ENCODE measurements around the gene PPFIA2. TPM values are rescaled to one million over a fixed set of nuclear protein-coding genes. Genes with fewer than 3 reads are reported as not detected.

The PPFIA2 gene
- total RNA-seq, 3 donors from 2014 or later, result 1.1 to 2.9 (median 2.6) TPM

DNA sequence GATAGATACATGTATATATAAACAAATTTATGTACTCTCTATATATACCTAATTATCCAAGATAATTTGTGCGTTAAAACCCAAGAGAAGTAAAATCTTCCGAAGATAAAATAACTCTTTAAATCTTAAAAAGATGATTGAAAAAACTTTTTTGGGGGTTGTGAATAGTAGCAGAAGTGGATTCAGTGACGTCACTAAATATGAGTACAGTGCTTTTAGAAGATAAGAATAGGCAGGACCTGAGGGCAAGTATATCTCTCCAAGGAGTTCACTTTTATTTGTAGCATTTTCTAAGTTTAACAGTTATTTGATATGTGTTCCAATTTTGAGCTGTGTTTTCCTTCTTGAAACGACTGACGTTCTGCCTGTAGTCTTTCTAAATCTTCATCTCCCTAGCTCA is 319.8 kb downstream of the PPFIA2 start:
- Histone ChIP-seq H3K36me3 (ENCODE audit: low read depth) (no peaks in the 10 kb centered on the region), H3K4me1 (ENCODE audit: low read depth) (no peaks in the 10 kb centered on the region), H3K4me3 (no peak overlapping the region), H3K9me3 (no peaks in the 10 kb centered on the region)
- ATAC-seq, result no peak
- TF ChIP-seq, protein P1, sequence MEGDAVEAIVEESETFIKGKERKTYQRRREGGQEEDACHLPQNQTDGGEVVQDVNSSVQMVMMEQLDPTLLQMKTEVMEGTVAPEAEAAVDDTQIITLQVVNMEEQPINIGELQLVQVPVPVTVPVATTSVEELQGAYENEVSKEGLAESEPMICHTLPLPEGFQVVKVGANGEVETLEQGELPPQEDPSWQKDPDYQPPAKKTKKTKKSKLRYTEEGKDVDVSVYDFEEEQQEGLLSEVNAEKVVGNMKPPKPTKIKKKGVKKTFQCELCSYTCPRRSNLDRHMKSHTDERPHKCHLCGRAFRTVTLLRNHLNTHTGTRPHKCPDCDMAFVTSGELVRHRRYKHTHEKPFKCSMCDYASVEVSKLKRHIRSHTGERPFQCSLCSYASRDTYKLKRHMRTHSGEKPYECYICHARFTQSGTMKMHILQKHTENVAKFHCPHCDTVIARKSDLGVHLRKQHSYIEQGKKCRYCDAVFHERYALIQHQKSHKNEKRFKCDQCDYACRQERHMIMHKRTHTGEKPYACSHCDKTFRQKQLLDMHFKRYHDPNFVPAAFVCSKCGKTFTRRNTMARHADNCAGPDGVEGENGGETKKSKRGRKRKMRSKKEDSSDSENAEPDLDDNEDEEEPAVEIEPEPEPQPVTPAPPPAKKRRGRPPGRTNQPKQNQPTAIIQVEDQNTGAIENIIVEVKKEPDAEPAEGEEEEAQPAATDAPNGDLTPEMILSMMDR (IDR thresholded peaks at IDR 0.05), result no peak
- DNase-seq, result no peak
- intact Hi-C loops (cut with DNase I, micrococcal nuclease), result no loop called here

- ATAC-seq, result no peak
- TF ChIP-seq, protein P1 (IDR thresholded peaks at IDR 0.05), result no peak
- H3K4me1 ChIP-seq (ENCODE audit: low read depth), result no peaks in the 10 kb centered on the region
- H3K4me3 ChIP-seq, result no peak overlapping the region
- no peak for DNase-seq
- intact Hi-C loops (cut with DNase I, micrococcal nuclease), result no loop called here
- H3K9me3 ChIP-seq, result peaks cover 5% of the 10 kb centered on the region
- no peaks in the 10 kb centered on the region for H3K36me3 ChIP-seq (ENCODE audit: low read depth)
Measured at GRCh38 chr12:81417056-81417455, 342.1 kb downstream of the PPFIA2 start.

DNA sequence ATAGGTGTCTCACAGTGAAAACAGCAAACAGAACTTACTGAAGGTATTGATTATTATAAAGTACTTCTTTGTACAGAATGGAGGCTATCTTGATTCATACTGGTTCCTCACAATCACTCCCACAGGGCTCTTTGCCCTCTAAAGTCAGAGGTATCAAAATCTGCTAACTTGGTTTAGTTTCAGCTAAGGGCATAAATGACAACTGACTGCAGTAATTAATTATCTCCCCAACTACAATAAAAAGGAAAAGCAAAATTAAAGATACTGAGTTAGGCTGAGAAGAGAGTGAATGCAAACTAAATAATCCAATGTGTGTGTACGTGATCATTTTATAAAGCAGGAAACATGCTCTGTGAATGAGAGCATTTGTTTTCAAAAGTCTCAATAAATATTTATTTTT is 342.6 kb downstream of the PPFIA2 start:
- Histone ChIP-seq H3K4me3 (no peak overlapping the region), H3K36me3 (ENCODE audit: low read depth) (no peaks in the 10 kb centered on the region), H3K9me3 (peaks cover 5% of the 10 kb centered on the region), H3K4me1 (ENCODE audit: low read depth) (no peaks in the 10 kb centered on the region)
- intact Hi-C loops (cut with DNase I, micrococcal nuclease), result no loop called here
- TF ChIP-seq, protein P1 (IDR thresholded peaks at IDR 0.05), result no peak
- DNase-seq (no peak), ATAC-seq (no peak)

GRCh38 chr12:81414441-81414840 is 344.7 kb downstream of the PPFIA2 start:
- no peaks in the 10 kb centered on the region for H3K4me1 ChIP-seq (ENCODE audit: low read depth)
- ATAC-seq (no peak), DNase-seq (no peak)
- H3K36me3 ChIP-seq (ENCODE audit: low read depth), result no peaks in the 10 kb centered on the region
- TF ChIP-seq, protein P1 (IDR thresholded peaks at IDR 0.05), result no peak
- no peak overlapping the region for H3K4me3 ChIP-seq
- intact Hi-C loops (cut with DNase I, micrococcal nuclease), result no loop called here
- no peaks in the 10 kb centered on the region for H3K9me3 ChIP-seq

DNA sequence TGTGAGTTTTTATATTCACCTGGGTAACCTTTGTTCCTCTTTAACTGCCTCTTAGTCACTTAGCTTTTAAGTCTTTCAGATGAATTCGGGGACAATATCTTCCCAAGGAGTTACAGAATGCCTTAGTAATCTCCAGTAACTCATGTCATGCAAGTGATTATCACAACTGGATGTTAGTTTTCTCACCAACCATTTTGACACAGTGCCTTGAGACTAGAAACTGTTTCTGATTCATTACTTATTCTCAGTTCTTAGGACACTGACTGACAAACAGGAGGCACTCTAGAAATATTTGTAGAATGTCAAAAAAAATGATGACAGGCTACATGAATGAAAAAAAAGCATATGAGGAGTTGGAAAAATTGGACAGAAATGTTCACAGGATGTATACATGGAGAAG is 346.2 kb downstream of the PPFIA2 start:
- DNase-seq, result no peak

More for the DNA sequence above, 346.2 kb downstream of the PPFIA2 start:
- intact Hi-C loops (cut with DNase I, micrococcal nuclease), result no loop called here
- ATAC-seq, result no peak
- TF ChIP-seq, protein P1 (IDR thresholded peaks at IDR 0.05), result no peak
- Histone ChIP-seq H3K36me3 (ENCODE audit: low read depth) (no peaks in the 10 kb centered on the region), H3K9me3 (no peaks in the 10 kb centered on the region), H3K4me3 (no peak overlapping the region), H3K4me1 (ENCODE audit: low read depth) (no peaks in the 10 kb centered on the region)

Measured in mucosa of descending colon (tissue), 3 donors.